CD14-positive monocyte (primary cell): Measurements from ENCODE around the gene CCNL1. TPM values are rescaled to one million over a fixed set of nuclear protein-coding genes. Genes with fewer than 3 reads are reported as not detected.
"Not testable (repeated sequence)": the region's sequence is repeated elsewhere in the genome, so short reads cannot be mapped to it uniquely, and the experiment has no call there.

Experiments used
- DNase-seq, 3 donors: peaks; one replicate each; pipeline ENCODE4 v3.0.0-alpha.2; 2011 to 2022
- H2AFZ ChIP-seq: 2 replicates; pipeline ENCODE4 v1.6.0; 2012; ENCODE audit warnings: mild to moderate bottlenecking, low read depth, low read length, inconsistent platforms; ENCODE audit not compliant: insufficient read depth, poor library complexity, severe bottlenecking
- H3K27ac ChIP-seq, 2 donors: 1 replicate in 1 of 2; 2 replicates in 1 of 2; pipeline ENCODE4 v1.5.1; 2012 to 2013; ENCODE audit warnings: low read length in 2 of 2, control low read depth in 1 of 2, inconsistent platforms in 1 of 2, low read depth in 1 of 2, mild to moderate bottlenecking in 1 of 2
- H3K27me3 ChIP-seq, 2 donors: one replicate each; pipeline versions ENCODE4 v1.6.0 to v1.6.1; 2011 to 2013; ENCODE audit warnings: low read length in 2 of 2; ENCODE audit not compliant: control insufficient read depth in 2 of 2, insufficient read depth in 2 of 2
- H3K36me3 ChIP-seq, 2 donors: replicated peaks in 1 of 2; 1 replicate in 1 of 2; 2 replicates in 1 of 2; pipeline versions ENCODE4 v1.5.1 to v1.6.1; 2012 to 2013; ENCODE audit warnings: low read length in 2 of 2, control low read depth in 1 of 2, inconsistent platforms in 1 of 2, mild to moderate bottlenecking in 1 of 2; ENCODE audit not compliant: insufficient read depth in 2 of 2, control insufficient read depth in 1 of 2
- H3K4me1 ChIP-seq, 2 donors: 1 replicate in 1 of 2; 2 replicates in 1 of 2; pipeline versions ENCODE4 v1.5.1 to v1.6.1; 2012 to 2013; ENCODE audit warnings: low read length in 2 of 2, control low read depth in 1 of 2, inconsistent platforms in 1 of 2, mild to moderate bottlenecking in 1 of 2, moderate library complexity in 1 of 2; ENCODE audit not compliant: insufficient read depth in 2 of 2, control insufficient read depth in 1 of 2
- H3K4me2 ChIP-seq: replicated peaks from 2 replicates; pipeline ENCODE3; 2012; ENCODE audit warnings: low read length, moderate library complexity, mild to moderate bottlenecking; ENCODE audit not compliant: poor library complexity, severe bottlenecking; ENCODE audit errors: extremely low read depth
- H3K4me3 ChIP-seq, 3 experiments: fragments of 200-600 bp in 1 of 3; sonication (generic) in 1 of 3; replicated peaks in 1 of 3; 1 replicate in 2 of 3; 2 replicates in 1 of 3; pipeline ENCODE4 v1.5.1; 2011 to 2013; ENCODE audit warnings: low read length in 3 of 3, mild to moderate bottlenecking in 3 of 3, control low read depth in 2 of 3, low read depth in 2 of 3, inconsistent platforms in 1 of 3, moderate library complexity in 1 of 3
- H3K79me2 ChIP-seq: 2 replicates; pipeline ENCODE4 v1.6.0; 2012; ENCODE audit warnings: mild to moderate bottlenecking, control low read depth, inconsistent platforms, low read length, moderate library complexity; ENCODE audit not compliant: insufficient read depth
- H3K9ac ChIP-seq: 2 replicates; pipeline ENCODE4 v1.6.0; 2017; ENCODE audit warnings: low read length, mild to moderate bottlenecking; ENCODE audit not compliant: insufficient read depth, poor library complexity, severe bottlenecking
- H3K9me3 ChIP-seq, 2 donors: replicated peaks in 1 of 2; 1 replicate in 1 of 2; 2 replicates in 1 of 2; pipeline versions ENCODE4 v1.5.1 to v1.6.1; 2012 to 2013; ENCODE audit warnings: low read length in 2 of 2, control low read depth in 1 of 2; ENCODE audit not compliant: control insufficient read depth in 1 of 2, insufficient read depth in 1 of 2
- H4K20me1 ChIP-seq: 2 replicates; pipeline ENCODE4 v1.6.0; 2012; ENCODE audit warnings: mild to moderate bottlenecking, low read length, control low read depth, moderate library complexity; ENCODE audit not compliant: insufficient read depth
- H3K27ac Mint-ChIP-seq, 7 donors: one replicate each; pipeline ENCODE4 v1.8.0; 2020; ENCODE audit warnings: mild to moderate bottlenecking in 7 of 7, mixed read lengths in 7 of 7, moderate library complexity in 6 of 7, inconsistent platforms in 2 of 7
- H3K27me3 Mint-ChIP-seq, 3 donors: one replicate each; pipeline ENCODE4 v1.8.0; 2021 to 2022; ENCODE audit warnings: low read depth in 3 of 3, mild to moderate bottlenecking in 3 of 3, mixed read lengths in 3 of 3, moderate library complexity in 3 of 3, inconsistent platforms in 1 of 3
- H3K36me3 Mint-ChIP-seq, 2 donors: one replicate each; pipeline ENCODE4 v1.8.0; 2020; ENCODE audit warnings: mixed read lengths in 2 of 2, inconsistent platforms in 1 of 2, mild to moderate bottlenecking in 1 of 2
- H3K4me1 Mint-ChIP-seq: one replicate; pipeline ENCODE4 v1.8.0; 2020; ENCODE audit warnings: mild to moderate bottlenecking, mixed read lengths
- H3K4me3 Mint-ChIP-seq, 2 donors: one replicate each; pipeline ENCODE4 v1.8.0; 2020; ENCODE audit warnings: mild to moderate bottlenecking in 2 of 2, mixed read lengths in 2 of 2, moderate library complexity in 1 of 2
- H3K9me3 Mint-ChIP-seq, 7 donors: one replicate each; pipeline ENCODE4 v1.8.0; 2020 to 2022; ENCODE audit warnings: mixed read lengths in 7 of 7, mild to moderate bottlenecking in 6 of 7, moderate library complexity in 6 of 7, inconsistent platforms in 2 of 7
- CTCF ChIP-seq: fragments of 200-600 bp; IDR thresholded peaks from one replicate; pipeline ENCODE4 v1.8.0; 2022; ENCODE audit warnings: antibody characterized with exemption, mild to moderate bottlenecking
- WGBS: methylation state at CpG from one replicate; pipeline ENCODE4 v1.1.5; 2013; ENCODE audit warnings: missing lambda C conversion rate; ENCODE audit not compliant: insufficient coverage; 5-methylcytosine and 5-hydroxymethylcytosine counted together
- intact Hi-C, 2 donors: fragments of 100-400 bp; cut with micrococcal nuclease; formaldehyde crosslinking; loops; one replicate each; pipeline versions ENCODE4 v1.15.0 to v1.15.1; 2023
- polyA plus RNA-seq, 3 donors: library from polyadenylated mRNA; depleted of rRNA in 1 of 3; unstranded in 2 of 3; stranded (reverse) in 1 of 3; fragments of 300-500 nt in 2 of 3; fragments of >200 nt in 1 of 3; fragmentation: Illumina TruSeq in 2 of 3; gene quantifications; 1 replicate in 2 of 3; 2 replicates in 1 of 3; pipeline ENCODE4 v1.2.3, GENCODE V29; 2012 to 2021

CCNL1 gene
- polyA plus RNA-seq, 3 donors: 32.0 to 751 (median 42.3) TPM

GRCh38 chr3:157199841-157200240 lies 39.9 kb upstream of the CCNL1 start:
- no peaks in the 10 kb centered on the region for H3K27me3 ChIP-seq
- no peak overlapping the region for H2AFZ ChIP-seq
- DNase-seq: no peak
- no peaks in the 10 kb centered on the region for H3K4me1 Mint-ChIP-seq
- no peak for TF ChIP-seq CTCF
- H3K36me3 Mint-ChIP-seq: no peaks in the 10 kb centered on the region
- H3K4me3 Mint-ChIP-seq: no peak overlapping the region
- no peak overlapping the region for H3K4me2 ChIP-seq
- no peaks in the 10 kb centered on the region for H3K36me3 ChIP-seq
- H3K27me3 Mint-ChIP-seq: peaks cover 0 to 2% (median 0%) of the 10 kb centered on the region in 3 donors
- no peaks in the 10 kb centered on the region for H4K20me1 ChIP-seq
- no peak overlapping the region for H3K27ac Mint-ChIP-seq
- H3K4me3 ChIP-seq: no peak overlapping the region
- intact Hi-C loops: loop anchor here in 1 of 2 donors (10.0 kb wide), 1 partner anchor 295 kb away; no protein-coding TSS in a partner anchor
- no peaks in the 10 kb centered on the region for H3K79me2 ChIP-seq
- H3K27ac ChIP-seq: no peak overlapping the region
- H3K4me1 ChIP-seq: no peaks in the 10 kb centered on the region
- H3K9me3 Mint-ChIP-seq: peaks cover under 1 to 11% (median 7%) of the 10 kb centered on the region in 7 donors
- no peak overlapping the region for H3K9ac ChIP-seq
- no peaks in the 10 kb centered on the region for H3K9me3 ChIP-seq
- WGBS: 83% methylated on average over 2 of the region's 3 CpGs

GRCh38 chr3:157195965-157196364 lies 36.0 kb upstream of the CCNL1 start:
- Mint-ChIP-seq H3K4me1 (no peaks in the 10 kb centered on the region), H3K9me3 (peaks cover 20 to 43% (median 26%) of the 10 kb centered on the region in 7 donors), H3K27ac (no peak overlapping the region), H3K27me3 (peaks cover 0 to 4% (median 0%) of the 10 kb centered on the region in 3 donors), H3K36me3 (peaks cover 0 to 4% of the 10 kb centered on the region in 2 donors), H3K4me3 (no peak overlapping the region)
- no peak for DNase-seq
- Histone ChIP-seq H3K9me3 (peaks cover under 1 to 1% of the 10 kb centered on the region in 2 donors), H4K20me1 (no peaks in the 10 kb centered on the region), H3K4me1 (no peaks in the 10 kb centered on the region), H3K4me2 (no peak overlapping the region), H3K27ac (no peak overlapping the region), H3K4me3 (no peak overlapping the region), H3K9ac (no peak overlapping the region), H3K79me2 (no peaks in the 10 kb centered on the region), H2AFZ (no peak overlapping the region), H3K36me3 (no peaks in the 10 kb centered on the region), H3K27me3 (no peaks in the 10 kb centered on the region)
- intact Hi-C loops: no loop called here
- TF ChIP-seq CTCF: no peak

- H3K4me3 ChIP-seq, H3K4me2 ChIP-seq, H3K27ac ChIP-seq, H3K36me3 Mint-ChIP-seq, H3K4me1 ChIP-seq, H3K79me2 ChIP-seq, H3K27me3 ChIP-seq, H4K20me1 ChIP-seq, intact Hi-C loops, H3K36me3 ChIP-seq, H3K27me3 Mint-ChIP-seq, DNase-seq, H3K27ac Mint-ChIP-seq, H3K4me1 Mint-ChIP-seq, H3K4me3 Mint-ChIP-seq, H3K9ac ChIP-seq, H2AFZ ChIP-seq: not testable (repeated sequence)
- no CpG with 5 or more reads among the region's 5 CpGs for WGBS
- H3K9me3 ChIP-seq: peaks cover 23 to 47% of the 10 kb centered on the region in 2 donors
- H3K9me3 Mint-ChIP-seq: peaks cover 43 to 82% (median 68%) of the 10 kb centered on the region in 7 donors
Measured at GRCh38 chr3:157191149-157191548, 31.2 kb upstream of the CCNL1 start.
